IPS-NIHi7 (cell line): ENCODE results near the gene NEK3.
"Not testable (repeated sequence)": the region's sequence is repeated elsewhere in the genome, so short reads cannot be mapped to it uniquely, and the experiment has no call there.

Source experiments
- DNase-seq: peaks from one replicate; pipeline ENCODE4 v3.0.0; 2012; ENCODE audit warnings: mixed read lengths; ENCODE audit errors: extremely low spot score

NEK3 gene

GRCh38 chr13:52118095-52118494 lies 41.3 kb downstream of the NEK3 start:
- DNase-seq, result no peak

GRCh38 chr13:52112591-52112990 lies 46.8 kb downstream of the NEK3 start:
- no peak for DNase-seq

- DNase-seq, result no peak
Observed at GRCh38 chr13:52109116-52109670, 50.2 kb downstream of the NEK3 start.

GRCh38 chr13:52105841-52106240 lies 53.6 kb downstream of the NEK3 start:
- no peak for DNase-seq

DNA sequence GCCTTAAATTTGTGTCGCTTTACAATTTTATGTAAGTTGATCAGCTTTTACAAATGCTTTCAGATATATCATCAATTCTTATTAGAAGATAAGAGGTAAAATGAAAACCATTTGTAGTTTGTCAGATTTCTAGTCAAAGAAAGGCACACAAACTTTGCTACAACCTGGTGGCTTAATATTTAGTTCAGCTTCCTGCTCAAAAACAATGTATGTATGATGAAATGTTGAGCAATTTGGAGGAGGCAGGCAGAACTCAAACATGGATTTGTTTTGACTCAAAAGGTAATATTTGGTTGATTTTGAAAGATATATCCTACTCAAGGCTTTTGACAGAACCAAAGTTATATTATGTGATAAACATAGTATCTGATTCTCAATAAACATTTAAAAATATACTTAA lies 54.8 kb downstream of the NEK3 start:
- DNase-seq, result no peak

GRCh38 chr13:52103386-52103785 lies 56.0 kb downstream of the NEK3 start:
- no peak for DNase-seq

DNA sequence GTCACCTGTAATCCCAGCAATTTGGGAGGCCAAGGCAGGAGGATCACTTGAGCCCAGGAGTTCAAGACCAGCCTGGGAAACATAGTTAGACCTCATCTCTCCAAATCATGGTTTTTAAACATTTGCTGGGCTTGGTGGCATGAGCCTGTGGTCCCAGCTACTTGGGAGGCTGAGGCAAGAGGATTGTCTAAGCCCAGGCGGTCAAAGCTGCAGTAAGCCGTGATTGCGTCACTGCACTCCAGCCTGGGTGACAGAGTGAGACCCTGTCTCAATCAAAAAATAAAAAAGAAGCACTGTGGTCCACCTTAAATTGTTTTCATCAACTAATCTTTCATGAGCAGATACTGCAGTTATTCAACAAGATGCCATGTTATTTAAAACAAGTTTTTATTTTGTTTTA lies 57.0 kb downstream of the NEK3 start:
- DNase-seq, result not testable (repeated sequence)

- no peak for DNase-seq
Observed at GRCh38 chr13:52097197-52097596, 62.2 kb downstream of the NEK3 start.

DNA sequence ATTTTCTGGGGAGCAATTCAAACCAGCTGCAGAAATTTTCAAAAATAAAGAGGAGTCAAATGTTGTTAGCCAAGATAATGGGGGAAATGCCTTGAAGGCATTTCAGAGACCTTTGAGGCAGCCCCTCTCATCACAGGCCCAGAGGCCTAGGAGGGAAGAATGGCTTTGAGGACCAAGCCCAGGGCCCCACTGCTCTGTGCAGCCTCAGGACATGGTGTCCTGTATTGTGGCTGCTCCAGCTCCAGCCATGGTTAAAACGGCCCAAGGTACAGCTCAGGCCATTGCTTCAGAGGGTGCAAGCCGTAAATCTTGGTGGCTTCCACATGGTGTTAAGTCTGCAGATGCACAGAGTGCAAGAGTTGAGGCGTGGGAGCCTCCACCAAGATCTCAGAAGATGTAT lies 62.6 kb downstream of the NEK3 start:
- no peak for DNase-seq

- DNase-seq, result no peak
Observed at GRCh38 chr13:52096062-52096461, 63.3 kb downstream of the NEK3 start.

- DNase-seq, result no peak
Observed at GRCh38 chr13:52092087-52092486, 67.3 kb downstream of the NEK3 start.

- no peak for DNase-seq
Observed at GRCh38 chr13:52091473-52091872, 67.9 kb downstream of the NEK3 start.

- no peak for DNase-seq
Observed at GRCh38 chr13:52085421-52085820, 74.0 kb downstream of the NEK3 start.

DNA sequence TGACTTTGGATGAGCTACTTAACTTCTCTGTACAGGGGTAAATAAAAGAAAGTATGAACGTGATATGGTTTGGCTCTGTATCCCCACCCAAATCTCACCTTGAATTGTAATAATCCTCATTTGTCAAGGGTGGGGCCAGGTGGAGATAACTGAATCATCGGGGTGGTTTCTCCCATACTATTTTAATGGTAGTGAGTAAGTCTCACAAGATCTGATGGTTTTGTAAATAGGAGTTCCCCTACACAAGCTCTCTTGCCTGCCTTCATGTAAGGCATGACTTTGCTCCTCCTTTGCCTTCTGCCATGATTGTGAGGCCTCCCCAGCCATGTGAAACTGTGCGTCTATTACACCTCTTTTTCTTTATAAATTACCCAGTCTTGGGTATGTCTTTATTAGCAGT lies 74.4 kb downstream of the NEK3 start:
- DNase-seq, result not testable (repeated sequence)
